DOHH2 (cell line): ENCODE results near the gene MGMT.

Source experiments
- CTCF ChIP-seq: fragments of 200-600 bp; sonication (generic); IDR thresholded peaks from one replicate; pipeline ENCODE4 v1.5.1; 2014; ENCODE audit warnings: antibody characterized with exemption, mild to moderate bottlenecking, low read depth, low read length; ENCODE audit not compliant: poor library complexity, severe bottlenecking
- EZH2phosphoT487 ChIP-seq: fragments of 200-600 bp; sonication (generic); IDR thresholded peaks from 2 replicates; pipeline ENCODE4 v1.6.1; 2017; ENCODE audit warnings: borderline replicate concordance, mild to moderate bottlenecking, antibody characterized with exemption, low read length, moderate library complexity, mixed read lengths

- no peak for TF ChIP-seq CTCF
- no peak for TF ChIP-seq EZH2phosphoT487
These were observed 277.4 kb downstream of the MGMT start for GRCh38 chr10:129744134-129745111.
